Keratinocyte (primary cell): ENCODE data around the gene MMS19.

Experiments
- CTCF ChIP-seq, 3 experiments: IDR thresholded peaks in 1 of 3; conservative IDR thresholded peaks in 1 of 3; optimal IDR thresholded peaks in 1 of 3; 2 replicates in 2 of 3; 3 replicates in 1 of 3; pipeline versions ENCODE3 to v1.5.1; 2011; ENCODE audit warnings: low read length in 3 of 3, mild to moderate bottlenecking in 3 of 3, moderate library complexity in 2 of 3, control low read depth in 1 of 3, inconsistent platforms in 1 of 3; ENCODE audit not compliant: insufficient read depth in 2 of 3; ENCODE audit errors: extremely low read depth in 1 of 3
- EZH2 ChIP-seq: IDR thresholded peaks from one replicate; pipeline ENCODE4 v1.6.1; 2012; ENCODE audit warnings: inconsistent platforms, mild to moderate bottlenecking, low read length, moderate library complexity

DNA sequence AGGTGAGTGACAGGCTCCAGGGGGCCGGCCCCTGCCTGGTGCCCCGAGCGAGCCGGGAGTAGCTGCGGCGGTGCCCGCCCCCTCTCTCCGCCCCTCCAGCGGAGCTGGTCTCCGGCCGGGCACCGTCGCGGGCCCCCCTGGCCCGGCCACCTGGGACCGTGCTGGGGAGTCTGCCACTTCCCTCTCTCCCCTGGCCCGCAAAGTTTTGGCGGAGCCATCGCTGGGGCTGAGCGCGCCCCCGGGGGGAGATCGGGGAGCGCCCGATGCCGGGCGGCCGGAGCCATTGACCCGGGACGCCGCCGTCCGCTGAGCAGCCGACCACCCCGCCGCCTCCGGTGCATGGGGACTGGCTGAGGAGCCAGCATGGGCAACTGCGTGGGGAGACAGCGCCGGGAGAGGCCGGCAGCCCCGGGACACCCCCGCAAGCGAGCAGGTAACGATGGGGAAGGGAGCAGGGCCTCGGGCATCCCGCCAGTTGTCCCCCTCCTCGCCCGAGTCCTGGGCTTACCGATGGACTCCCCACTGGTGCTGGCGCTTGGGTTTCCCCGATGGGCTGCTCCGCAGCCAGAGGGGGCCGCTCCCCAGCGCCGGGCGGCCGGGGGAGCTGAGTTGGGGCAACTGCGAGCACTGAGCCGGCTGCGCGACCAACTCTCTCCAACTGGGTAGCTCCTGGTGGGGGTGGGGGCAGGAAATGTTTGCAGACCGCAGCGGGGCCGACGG, 779 bp upstream of the MMS19 start, which contains the start of gene UBTD1:
- TF ChIP-seq CTCF (optimal IDR thresholded peaks at IDR 0.05 in 1 of 3, IDR thresholded peaks at IDR 0.05 in 1 of 3, conservative IDR thresholded peaks at IDR 0.05 in 1 of 3; ENCODE audit: extremely low read depth in 1 of 3, insufficient read depth in 2 of 3, low read length in 3 of 3), result no peak
- TF ChIP-seq EZH2, result no peak
